BLaER1 (cell line): ENCODE data around the gene GSN.

Source experiments
- H3K27ac ChIP-seq: shearing (Covaris generic); formaldehyde crosslinking; 2 replicates; pipeline ENCODE4 v1.8.1; 2022
- H3K27me3 ChIP-seq: shearing (Covaris generic); formaldehyde crosslinking; 2 replicates; pipeline ENCODE4 v1.8.1; 2022
- H3K36me3 ChIP-seq: shearing (Covaris generic); formaldehyde crosslinking; 2 replicates; pipeline ENCODE4 v1.8.1; 2022
- H3K4me1 ChIP-seq: shearing (Covaris generic); formaldehyde crosslinking; 2 replicates; pipeline ENCODE4 v1.8.1; 2022
- H3K4me2 ChIP-seq: shearing (Covaris generic); formaldehyde crosslinking; 2 replicates; pipeline ENCODE4 v1.8.1; 2022
- H3K4me3 ChIP-seq: shearing (Covaris generic); formaldehyde crosslinking; 2 replicates; pipeline ENCODE4 v1.8.1; 2022
- H3K9ac ChIP-seq: shearing (Covaris generic); formaldehyde crosslinking; 2 replicates; pipeline ENCODE4 v1.8.1; 2022
- H3K9me3 ChIP-seq: shearing (Covaris generic); formaldehyde crosslinking; 2 replicates; pipeline ENCODE4 v1.8.1; 2022
- H4K20me1 ChIP-seq: shearing (Covaris generic); formaldehyde crosslinking; 2 replicates; pipeline ENCODE4 v1.8.1; 2022
- Cebpa-rat ChIP-seq: shearing (Covaris generic); IDR thresholded peaks from 2 replicates; pipeline ENCODE4 v1.8.1; 2022

The GSN gene

DNA sequence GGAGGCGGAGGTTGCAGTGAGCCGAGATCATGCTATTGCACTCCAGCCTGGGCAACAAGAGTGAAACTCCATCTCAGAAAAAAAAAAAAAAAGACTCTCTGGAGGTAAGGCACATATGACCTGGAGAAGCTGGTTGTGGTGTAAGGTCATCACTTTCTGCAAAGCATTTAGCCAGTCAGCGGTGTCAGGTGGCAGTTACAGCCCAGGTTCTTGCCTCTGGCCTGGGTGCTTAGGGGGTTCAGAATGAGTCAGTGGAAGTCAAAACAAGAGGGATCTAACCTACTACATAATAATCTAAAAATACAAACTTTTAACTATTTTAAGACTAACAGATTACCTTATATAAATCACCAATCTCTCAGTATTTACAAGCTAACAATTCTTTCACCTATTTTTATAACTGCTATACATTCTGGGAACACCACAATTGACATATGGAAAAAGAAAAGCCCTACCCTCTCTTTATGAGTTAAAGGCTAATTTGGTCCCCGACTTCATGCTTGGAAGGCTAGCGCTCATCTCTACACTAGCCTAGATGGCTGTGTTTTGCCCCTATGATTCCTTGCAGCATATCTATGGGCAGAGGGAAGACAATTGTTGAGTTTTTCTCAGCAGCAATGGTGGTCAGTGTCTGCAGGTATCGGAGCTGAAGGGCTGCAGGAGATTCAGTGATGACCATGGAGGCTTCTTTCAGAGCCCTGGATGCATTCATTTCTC lies 72.9 kb downstream of the GSN start:
- Histone ChIP-seq H3K36me3 (no peaks in the 10 kb centered on the region), H3K4me1 (peaks cover 13% of the 10 kb centered on the region), H4K20me1 (no peaks in the 10 kb centered on the region), H3K27me3 (no peaks in the 10 kb centered on the region), H3K27ac (no peak overlapping the region), H3K4me2 (no peak overlapping the region), H3K9ac (no peak overlapping the region), H3K4me3 (no peak overlapping the region), H3K9me3 (no peaks in the 10 kb centered on the region)
- TF ChIP-seq Cebpa-rat: no peak

DNA sequence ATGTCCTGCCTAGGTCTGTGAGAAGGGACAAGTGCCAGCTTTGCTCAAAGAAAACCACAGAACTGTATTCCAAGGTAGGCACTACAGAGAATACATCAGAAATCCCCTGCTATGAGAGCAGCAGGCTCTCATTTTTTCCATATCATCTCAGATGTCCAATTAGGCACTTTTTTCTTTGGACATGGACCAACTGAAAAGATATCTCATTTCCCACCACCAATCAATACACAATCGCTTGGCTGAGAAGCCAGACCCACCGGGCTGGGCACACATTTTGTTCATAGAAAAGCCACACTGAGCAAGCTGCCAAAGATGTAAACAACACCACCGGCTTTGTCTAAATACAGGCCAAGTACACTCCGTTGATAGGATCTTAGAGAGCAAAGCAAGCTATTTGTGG lies 76.2 kb downstream of the GSN start:
- H3K4me1 ChIP-seq: no peaks in the 10 kb centered on the region
- no peak overlapping the region for H3K4me3 ChIP-seq
- no peaks in the 10 kb centered on the region for H3K36me3 ChIP-seq
- H3K4me2 ChIP-seq: no peak overlapping the region
- no peak overlapping the region for H3K27ac ChIP-seq
- no peaks in the 10 kb centered on the region for H3K9me3 ChIP-seq
- no peaks in the 10 kb centered on the region for H3K27me3 ChIP-seq
- no peak for TF ChIP-seq Cebpa-rat
- H3K9ac ChIP-seq: no peak overlapping the region
- H4K20me1 ChIP-seq: no peaks in the 10 kb centered on the region

DNA sequence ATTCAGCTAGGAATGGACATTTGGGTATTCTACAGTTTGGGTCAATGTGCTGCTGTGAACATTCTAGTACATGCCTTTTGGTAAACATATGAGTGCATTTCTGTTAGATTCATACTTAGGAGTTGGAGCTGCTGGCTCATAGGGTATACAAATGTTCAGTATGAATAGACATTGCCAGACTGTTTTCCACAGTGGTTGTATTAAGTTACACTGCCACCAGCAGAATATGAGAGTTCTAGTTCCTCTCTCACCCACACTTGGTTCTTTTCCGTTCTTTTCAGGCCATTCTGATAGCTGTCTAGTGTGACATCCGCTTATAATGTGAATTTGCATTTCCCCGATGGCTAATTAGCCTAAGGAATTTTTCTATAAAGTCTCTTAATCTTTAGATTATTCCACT lies 77.1 kb downstream of the GSN start:
- Histone ChIP-seq H3K9ac (no peak overlapping the region), H3K27me3 (no peaks in the 10 kb centered on the region), H3K4me1 (no peaks in the 10 kb centered on the region), H3K4me2 (no peak overlapping the region), H3K36me3 (no peaks in the 10 kb centered on the region), H3K4me3 (no peak overlapping the region), H4K20me1 (no peaks in the 10 kb centered on the region), H3K9me3 (no peaks in the 10 kb centered on the region), H3K27ac (no peak overlapping the region)
- no peak for TF ChIP-seq Cebpa-rat

DNA sequence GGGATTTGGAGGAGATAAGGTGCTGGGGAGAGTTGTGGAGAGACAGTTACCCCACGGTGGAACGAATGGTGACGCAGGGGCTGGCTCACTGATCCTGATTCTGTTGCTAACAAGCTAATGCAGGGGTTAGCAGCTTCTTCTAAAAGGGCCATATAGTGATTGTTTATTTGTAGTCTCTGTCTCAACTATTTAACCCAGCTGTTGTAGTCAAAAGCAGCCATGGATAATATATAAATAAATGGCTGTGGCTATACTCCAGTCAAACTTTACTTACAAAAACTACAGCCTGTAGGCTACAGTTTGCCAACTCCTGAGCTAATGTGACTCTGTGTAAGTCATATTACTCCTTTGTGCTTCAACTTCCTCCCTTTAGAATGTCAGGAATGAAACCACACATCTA lies 80.3 kb downstream of the GSN start:
- no peaks in the 10 kb centered on the region for H4K20me1 ChIP-seq
- H3K27me3 ChIP-seq: no peaks in the 10 kb centered on the region
- H3K4me3 ChIP-seq: no peak overlapping the region
- H3K4me2 ChIP-seq: no peak overlapping the region
- no peak for TF ChIP-seq Cebpa-rat
- no peaks in the 10 kb centered on the region for H3K4me1 ChIP-seq
- H3K27ac ChIP-seq: no peak overlapping the region
- H3K36me3 ChIP-seq: no peaks in the 10 kb centered on the region
- no peaks in the 10 kb centered on the region for H3K9me3 ChIP-seq
- no peak overlapping the region for H3K9ac ChIP-seq

DNA sequence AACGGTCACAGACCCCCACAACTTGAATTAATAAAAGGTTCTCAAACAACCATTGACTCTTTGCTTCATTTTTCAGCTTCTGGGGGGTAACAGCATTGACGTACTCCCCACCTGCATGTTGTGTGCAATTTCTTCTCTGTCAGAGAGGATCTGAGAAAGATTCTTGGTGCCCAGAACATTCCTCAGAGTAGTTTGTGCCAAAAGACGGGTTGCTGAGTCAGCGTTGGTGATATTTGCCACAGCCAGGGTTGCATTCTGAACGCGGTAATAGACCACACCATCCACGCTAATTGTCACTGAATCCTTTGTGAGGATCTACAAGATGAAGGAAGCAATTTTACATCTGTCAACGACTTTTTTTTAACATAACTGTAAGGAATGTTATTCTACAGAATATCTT lies 81.0 kb downstream of the GSN start:
- no peaks in the 10 kb centered on the region for H3K9me3 ChIP-seq
- no peak for TF ChIP-seq Cebpa-rat
- no peak overlapping the region for H3K27ac ChIP-seq
- no peaks in the 10 kb centered on the region for H3K4me1 ChIP-seq
- no peak overlapping the region for H3K4me3 ChIP-seq
- no peaks in the 10 kb centered on the region for H3K27me3 ChIP-seq
- no peaks in the 10 kb centered on the region for H3K36me3 ChIP-seq
- H3K9ac ChIP-seq: no peak overlapping the region
- H3K4me2 ChIP-seq: no peak overlapping the region
- no peaks in the 10 kb centered on the region for H4K20me1 ChIP-seq

DNA sequence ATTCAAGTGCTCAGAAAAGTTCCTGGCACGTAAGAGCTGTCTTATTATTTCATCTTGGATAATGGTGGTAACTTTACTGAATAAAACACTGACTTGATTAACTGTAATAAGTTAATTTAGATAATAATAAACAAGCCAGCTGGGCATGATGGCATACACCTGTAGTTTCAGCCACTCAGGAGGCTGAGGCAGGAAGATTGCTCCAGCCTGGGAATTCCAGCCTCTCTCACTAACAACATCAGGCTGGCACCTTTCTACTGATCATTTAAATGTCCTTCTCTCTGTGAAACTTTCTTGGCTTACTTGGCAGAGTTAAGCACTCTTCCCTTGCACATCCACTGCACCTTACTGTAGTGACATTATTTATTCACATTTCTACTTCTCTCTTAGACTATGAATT lies 82.1 kb downstream of the GSN start:
- Histone ChIP-seq H3K27me3 (no peaks in the 10 kb centered on the region), H3K9ac (no peak overlapping the region), H3K4me1 (no peaks in the 10 kb centered on the region), H3K4me3 (no peak overlapping the region), H3K27ac (no peak overlapping the region), H3K4me2 (no peak overlapping the region), H3K36me3 (no peaks in the 10 kb centered on the region), H3K9me3 (no peaks in the 10 kb centered on the region), H4K20me1 (no peaks in the 10 kb centered on the region)
- TF ChIP-seq Cebpa-rat: no peak

DNA sequence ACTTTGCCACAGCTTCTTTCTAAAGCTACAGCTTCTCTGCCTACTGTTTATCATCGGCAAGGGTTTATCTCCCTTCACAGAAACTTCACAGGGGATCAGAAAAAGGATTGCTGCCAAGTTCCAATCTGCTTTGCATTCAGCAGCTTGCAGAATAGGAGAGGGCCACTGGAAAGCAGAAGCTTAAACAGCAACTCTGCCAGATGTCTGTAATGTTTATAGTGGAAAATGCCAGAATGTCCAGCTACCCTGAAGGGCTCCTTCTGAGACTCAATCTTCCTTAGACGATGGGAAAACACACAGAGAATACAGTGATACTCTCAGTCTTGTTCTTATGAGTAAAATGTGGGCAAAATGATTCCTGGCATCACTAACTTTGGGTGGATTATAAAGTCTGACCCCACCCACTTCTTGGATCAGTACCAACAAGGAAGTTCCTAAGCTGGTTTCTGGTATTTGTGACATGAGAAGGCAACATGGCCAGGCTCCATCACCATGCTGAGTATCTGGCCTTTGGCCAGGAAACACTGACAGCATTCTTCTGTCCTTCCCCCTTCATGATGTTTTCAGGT lies 83.1 kb downstream of the GSN start:
- Histone ChIP-seq H3K4me3 (no peak overlapping the region), H4K20me1 (no peaks in the 10 kb centered on the region), H3K27me3 (no peaks in the 10 kb centered on the region), H3K4me2 (no peak overlapping the region), H3K9ac (no peak overlapping the region), H3K4me1 (no peaks in the 10 kb centered on the region), H3K27ac (no peak overlapping the region), H3K36me3 (no peaks in the 10 kb centered on the region), H3K9me3 (no peaks in the 10 kb centered on the region)
- TF ChIP-seq Cebpa-rat: no peak

DNA sequence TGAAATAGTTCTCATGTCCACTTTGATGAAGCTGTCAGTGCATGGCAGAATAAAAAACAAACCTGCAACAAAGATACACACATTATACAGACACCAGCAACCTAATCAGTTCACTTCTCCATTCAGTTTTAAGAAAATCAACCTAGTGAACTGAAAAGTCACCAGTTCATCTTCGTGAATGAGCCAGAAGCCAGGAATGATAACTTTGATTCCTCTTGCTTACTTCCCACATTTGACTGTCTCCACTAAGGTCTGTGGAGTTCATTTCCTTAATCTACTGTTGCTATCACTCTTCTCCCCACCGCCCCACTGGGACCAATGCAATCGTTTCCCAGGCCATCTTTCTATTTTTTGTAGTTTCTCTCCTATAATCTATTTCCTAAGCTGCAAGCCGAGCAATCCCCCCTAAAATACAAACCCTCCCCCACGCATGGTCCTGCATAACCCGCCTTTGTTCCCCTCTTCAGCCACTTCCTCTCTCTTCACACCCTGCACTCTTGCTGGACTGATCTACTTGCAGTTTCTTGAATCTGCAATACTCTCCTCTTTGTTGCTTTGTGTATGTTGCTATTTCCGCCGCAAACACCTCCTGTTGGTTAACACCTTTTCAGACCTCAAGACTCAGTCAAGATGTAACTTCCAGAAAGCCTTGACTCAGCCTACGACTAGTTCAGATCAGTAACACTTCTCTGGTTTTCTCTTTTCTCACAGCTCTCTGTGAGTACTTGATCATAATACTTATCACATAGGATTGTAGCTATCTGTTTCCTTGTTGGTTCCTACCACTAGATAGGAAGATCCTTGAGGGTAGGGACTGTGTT lies 85.5 kb downstream of the GSN start:
- H3K4me3 ChIP-seq: no peak overlapping the region
- peaks cover 6% of the 10 kb centered on the region for H3K4me1 ChIP-seq
- H4K20me1 ChIP-seq: no peaks in the 10 kb centered on the region
- no peak overlapping the region for H3K27ac ChIP-seq
- no peaks in the 10 kb centered on the region for H3K36me3 ChIP-seq
- no peak for TF ChIP-seq Cebpa-rat
- H3K9ac ChIP-seq: no peak overlapping the region
- H3K27me3 ChIP-seq: no peaks in the 10 kb centered on the region
- no peaks in the 10 kb centered on the region for H3K9me3 ChIP-seq
- no peak overlapping the region for H3K4me2 ChIP-seq

DNA sequence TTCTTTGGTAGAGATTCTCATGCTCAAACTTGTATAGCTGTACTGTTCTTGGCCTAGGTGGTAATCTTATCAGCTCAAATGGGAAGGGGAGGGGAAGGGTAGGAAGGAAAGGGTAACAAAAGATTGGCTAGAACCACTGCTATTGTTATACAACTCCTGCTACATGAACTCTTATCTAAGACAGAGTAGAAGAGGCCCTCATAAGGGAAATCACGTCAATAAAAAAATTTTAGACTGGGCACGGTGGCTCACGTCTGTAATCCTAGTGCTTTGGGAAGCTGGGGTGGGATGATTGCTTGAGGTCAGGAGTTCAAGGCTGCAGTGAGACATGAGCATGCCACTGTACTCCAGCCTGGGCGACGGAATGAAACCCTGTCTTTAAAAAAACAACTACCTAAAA lies 86.2 kb downstream of the GSN start:
- Histone ChIP-seq H3K27me3 (no peaks in the 10 kb centered on the region), H3K9me3 (no peaks in the 10 kb centered on the region), H3K9ac (no peak overlapping the region), H3K4me3 (no peak overlapping the region), H4K20me1 (no peaks in the 10 kb centered on the region), H3K4me2 (no peak overlapping the region), H3K27ac (no peak overlapping the region), H3K4me1 (peaks cover 12% of the 10 kb centered on the region), H3K36me3 (no peaks in the 10 kb centered on the region)
- TF ChIP-seq Cebpa-rat: no peak

DNA sequence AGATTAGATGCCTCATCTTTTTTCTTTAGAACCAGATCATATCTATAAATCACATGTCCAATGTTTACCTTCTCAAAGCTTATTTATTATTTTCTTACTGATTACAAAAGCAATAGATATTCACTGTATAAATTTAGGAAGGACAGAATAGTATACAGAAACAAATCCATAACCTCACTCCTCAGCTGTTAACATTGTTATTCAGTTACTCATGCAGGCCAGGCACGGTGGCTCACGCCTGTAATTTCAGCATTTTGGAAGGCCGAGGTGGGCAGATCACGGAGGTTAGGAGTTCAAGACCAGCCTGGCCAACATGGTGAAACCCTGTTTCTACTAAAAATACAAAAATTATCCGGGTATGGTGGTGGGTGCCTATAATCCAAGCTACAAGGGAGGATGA lies 86.8 kb downstream of the GSN start:
- no peak overlapping the region for H3K4me3 ChIP-seq
- no peak for TF ChIP-seq Cebpa-rat
- H3K36me3 ChIP-seq: no peaks in the 10 kb centered on the region
- no peaks in the 10 kb centered on the region for H3K27me3 ChIP-seq
- no peak overlapping the region for H3K27ac ChIP-seq
- H3K9me3 ChIP-seq: no peaks in the 10 kb centered on the region
- no peak overlapping the region for H3K4me2 ChIP-seq
- peaks cover 16% of the 10 kb centered on the region for H3K4me1 ChIP-seq
- no peak overlapping the region for H3K9ac ChIP-seq
- H4K20me1 ChIP-seq: no peaks in the 10 kb centered on the region
